GM19193 (cell line): ENCODE measurements around the gene TPM4.

Source experiments
- POLR2A ChIP-seq: IDR thresholded peaks from 4 replicates; pipeline ENCODE4 v1.6.1; 2011; ENCODE audit not compliant: insufficient read depth, insufficient read length; ENCODE audit errors: extremely low read depth

TPM4 gene

GRCh38 chr19:16077984-16078758 is 1.9 kb downstream of the TPM4 start:
- no peak for TF ChIP-seq POLR2A

GRCh38 chr19:16078759-16079707 is 2.7 kb downstream of the TPM4 start:
- TF ChIP-seq POLR2A, result peak; percentile 54

- TF ChIP-seq POLR2A, result no peak
Observed at GRCh38 chr19:16084067-16084685, 7.9 kb downstream of the TPM4 start.

GRCh38 chr19:16085115-16085514 is 8.8 kb downstream of the TPM4 start:
- no peak for TF ChIP-seq POLR2A

GRCh38 chr19:16087940-16088339 is 11.6 kb downstream of the TPM4 start:
- TF ChIP-seq POLR2A, result no peak

- TF ChIP-seq POLR2A, result no peak
Observed at GRCh38 chr19:16088351-16089009, 12.2 kb downstream of the TPM4 start.

GRCh38 chr19:16089010-16089846 is 12.9 kb downstream of the TPM4 start:
- TF ChIP-seq POLR2A, result no peak

- TF ChIP-seq POLR2A, result peak; percentile 31
Observed at GRCh38 chr19:16091546-16092475, 15.5 kb downstream of the TPM4 start.

- no peak for TF ChIP-seq POLR2A
Observed at GRCh38 chr19:16094360-16095070, 18.2 kb downstream of the TPM4 start.

GRCh38 chr19:16095071-16095571 is 18.8 kb downstream of the TPM4 start:
- peak; percentile 27 for TF ChIP-seq POLR2A

GRCh38 chr19:16096280-16096855 is 20.1 kb downstream of the TPM4 start:
- no peak for TF ChIP-seq POLR2A

- TF ChIP-seq POLR2A, result no peak
Observed at GRCh38 chr19:16098416-16098768, 22.1 kb downstream of the TPM4 start.
